ENCODE measurements around the gene SLAMF8. TPM values are rescaled to one million over a fixed set of nuclear protein-coding genes. Genes with fewer than 3 reads are reported as not detected.

Gene SLAMF8
- total RNA-seq, 1 donor from 2014 or later, result not detected

DNA sequence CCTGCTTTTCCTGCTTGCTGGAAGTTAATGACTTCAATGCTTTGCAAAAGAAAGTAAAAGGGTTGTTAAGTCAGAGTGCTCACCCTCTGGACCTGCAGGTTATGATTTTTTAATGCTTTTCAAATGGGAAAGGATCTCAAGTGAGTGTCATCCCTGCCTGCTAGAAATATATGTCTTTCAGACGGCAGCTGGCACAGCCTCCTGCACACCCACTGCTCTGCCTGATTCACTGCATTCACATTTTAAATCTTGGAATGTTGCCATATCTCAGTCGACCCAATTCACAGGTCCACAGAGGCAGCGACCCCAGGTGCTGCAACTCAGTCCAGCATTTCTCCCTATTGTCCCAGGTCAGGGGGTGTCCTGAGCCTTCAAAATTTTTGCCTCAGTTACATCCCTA lies 35.2 kb upstream of the SLAMF8 start:
- peaks cover 22% of the 10 kb centered on the region for H3K27me3 Mint-ChIP-seq
- H3K9me3 Mint-ChIP-seq, result no peaks in the 10 kb centered on the region
- DNase-seq (ENCODE audit: extremely low spot score, unreplicated experiment), result no peak
- H3K4me1 Mint-ChIP-seq (ENCODE audit: unreplicated experiment), result no peaks in the 10 kb centered on the region
- H3K36me3 Mint-ChIP-seq, result no peaks in the 10 kb centered on the region
- no peak overlapping the region for H3K4me3 Mint-ChIP-seq
- H3K27ac Mint-ChIP-seq, result no peak overlapping the region
- TF ChIP-seq, protein P1, sequence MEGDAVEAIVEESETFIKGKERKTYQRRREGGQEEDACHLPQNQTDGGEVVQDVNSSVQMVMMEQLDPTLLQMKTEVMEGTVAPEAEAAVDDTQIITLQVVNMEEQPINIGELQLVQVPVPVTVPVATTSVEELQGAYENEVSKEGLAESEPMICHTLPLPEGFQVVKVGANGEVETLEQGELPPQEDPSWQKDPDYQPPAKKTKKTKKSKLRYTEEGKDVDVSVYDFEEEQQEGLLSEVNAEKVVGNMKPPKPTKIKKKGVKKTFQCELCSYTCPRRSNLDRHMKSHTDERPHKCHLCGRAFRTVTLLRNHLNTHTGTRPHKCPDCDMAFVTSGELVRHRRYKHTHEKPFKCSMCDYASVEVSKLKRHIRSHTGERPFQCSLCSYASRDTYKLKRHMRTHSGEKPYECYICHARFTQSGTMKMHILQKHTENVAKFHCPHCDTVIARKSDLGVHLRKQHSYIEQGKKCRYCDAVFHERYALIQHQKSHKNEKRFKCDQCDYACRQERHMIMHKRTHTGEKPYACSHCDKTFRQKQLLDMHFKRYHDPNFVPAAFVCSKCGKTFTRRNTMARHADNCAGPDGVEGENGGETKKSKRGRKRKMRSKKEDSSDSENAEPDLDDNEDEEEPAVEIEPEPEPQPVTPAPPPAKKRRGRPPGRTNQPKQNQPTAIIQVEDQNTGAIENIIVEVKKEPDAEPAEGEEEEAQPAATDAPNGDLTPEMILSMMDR (conservative IDR thresholded peaks at IDR 0.05), result no peak

DNA sequence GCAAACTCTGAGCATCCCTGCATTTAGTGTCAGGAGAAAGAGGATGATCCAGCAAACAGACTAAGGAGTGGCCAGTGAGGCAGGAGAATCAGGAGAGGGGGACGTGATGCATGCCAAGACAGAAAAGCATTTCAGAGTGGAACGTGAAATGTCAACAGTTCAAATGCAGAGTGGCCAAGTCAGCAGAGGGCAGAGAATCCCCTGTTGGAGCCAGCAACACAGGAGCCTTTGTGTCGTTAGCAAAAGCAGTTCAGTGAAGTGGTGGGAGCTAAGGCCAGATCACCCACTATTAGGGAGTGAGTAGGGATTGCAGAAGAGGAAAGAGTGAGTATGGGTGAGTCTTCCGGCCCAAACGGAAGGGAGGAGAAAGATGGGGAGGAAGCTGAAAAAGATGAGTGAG lies 31.1 kb upstream of the SLAMF8 start:
- no peaks in the 10 kb centered on the region for H3K9me3 Mint-ChIP-seq
- TF ChIP-seq, protein P1 (conservative IDR thresholded peaks at IDR 0.05), result no peak
- no peaks in the 10 kb centered on the region for H3K36me3 Mint-ChIP-seq
- peaks cover 41% of the 10 kb centered on the region for H3K27me3 Mint-ChIP-seq
- H3K27ac Mint-ChIP-seq, result no peak overlapping the region
- H3K4me3 Mint-ChIP-seq, result no peak overlapping the region
- DNase-seq (ENCODE audit: extremely low spot score, unreplicated experiment), result no peak
- H3K4me1 Mint-ChIP-seq (ENCODE audit: unreplicated experiment), result no peaks in the 10 kb centered on the region

DNA sequence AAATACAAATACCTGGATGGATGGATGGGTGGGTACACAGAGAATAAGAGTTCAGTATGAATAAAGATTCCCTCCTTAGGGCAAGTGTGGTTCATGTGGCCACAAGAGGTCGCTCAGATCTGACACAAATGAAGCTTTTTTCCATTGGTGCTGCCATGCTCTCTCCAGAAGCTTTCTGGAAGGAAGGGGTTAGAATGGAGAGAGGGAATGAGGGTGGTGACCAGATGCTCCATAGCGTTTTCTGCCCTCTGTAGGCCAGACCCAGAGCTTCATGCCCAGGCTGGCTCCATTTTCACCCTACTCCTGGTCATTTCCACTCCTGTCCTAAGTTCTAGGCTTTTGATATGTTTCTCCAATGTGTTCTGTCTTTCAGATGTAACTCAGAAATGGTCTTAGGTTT lies 27.8 kb upstream of the SLAMF8 start:
- TF ChIP-seq, protein P1 (conservative IDR thresholded peaks at IDR 0.05), result peak; percentile 80
- Mint-ChIP-seq H3K27me3 (peaks cover 45% of the 10 kb centered on the region), H3K4me1 (ENCODE audit: unreplicated experiment) (no peaks in the 10 kb centered on the region), H3K36me3 (no peaks in the 10 kb centered on the region), H3K4me3 (no peak overlapping the region), H3K9me3 (no peaks in the 10 kb centered on the region), H3K27ac (no peak overlapping the region)
- DNase-seq (ENCODE audit: extremely low spot score, unreplicated experiment), result no peak

DNA sequence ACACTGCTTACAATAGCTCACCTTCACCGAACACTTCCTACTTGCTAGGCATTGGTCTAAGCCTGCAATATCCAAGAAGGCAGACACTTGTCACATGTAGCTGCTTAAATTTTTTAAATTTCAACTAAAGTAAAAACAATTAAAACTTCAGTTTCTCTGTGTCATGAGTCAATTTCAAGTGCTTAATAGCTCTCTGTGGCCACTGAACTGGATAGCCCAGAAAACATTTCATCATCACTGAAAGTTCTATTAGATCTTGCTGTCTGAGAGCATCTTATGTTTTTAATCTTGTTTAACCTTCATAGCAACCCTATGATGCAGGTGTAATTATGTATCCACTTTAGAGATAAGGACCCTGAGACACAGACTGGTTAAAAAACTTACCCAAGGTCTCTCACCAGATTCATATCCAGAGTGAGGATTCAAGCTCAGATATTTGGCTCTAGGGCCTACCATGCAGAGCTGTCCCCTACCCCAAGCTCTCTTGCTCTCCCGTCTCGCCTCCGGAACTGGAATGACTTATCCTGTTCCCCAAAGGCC lies 27.2 kb upstream of the SLAMF8 start:
- no peak overlapping the region for H3K4me3 Mint-ChIP-seq
- no peaks in the 10 kb centered on the region for H3K9me3 Mint-ChIP-seq
- TF ChIP-seq, protein P1 (conservative IDR thresholded peaks at IDR 0.05), result no peak
- peaks cover 48% of the 10 kb centered on the region for H3K27me3 Mint-ChIP-seq
- H3K36me3 Mint-ChIP-seq, result no peaks in the 10 kb centered on the region
- no peak for DNase-seq (ENCODE audit: extremely low spot score, unreplicated experiment)
- no peaks in the 10 kb centered on the region for H3K4me1 Mint-ChIP-seq (ENCODE audit: unreplicated experiment)
- H3K27ac Mint-ChIP-seq, result no peak overlapping the region

DNA sequence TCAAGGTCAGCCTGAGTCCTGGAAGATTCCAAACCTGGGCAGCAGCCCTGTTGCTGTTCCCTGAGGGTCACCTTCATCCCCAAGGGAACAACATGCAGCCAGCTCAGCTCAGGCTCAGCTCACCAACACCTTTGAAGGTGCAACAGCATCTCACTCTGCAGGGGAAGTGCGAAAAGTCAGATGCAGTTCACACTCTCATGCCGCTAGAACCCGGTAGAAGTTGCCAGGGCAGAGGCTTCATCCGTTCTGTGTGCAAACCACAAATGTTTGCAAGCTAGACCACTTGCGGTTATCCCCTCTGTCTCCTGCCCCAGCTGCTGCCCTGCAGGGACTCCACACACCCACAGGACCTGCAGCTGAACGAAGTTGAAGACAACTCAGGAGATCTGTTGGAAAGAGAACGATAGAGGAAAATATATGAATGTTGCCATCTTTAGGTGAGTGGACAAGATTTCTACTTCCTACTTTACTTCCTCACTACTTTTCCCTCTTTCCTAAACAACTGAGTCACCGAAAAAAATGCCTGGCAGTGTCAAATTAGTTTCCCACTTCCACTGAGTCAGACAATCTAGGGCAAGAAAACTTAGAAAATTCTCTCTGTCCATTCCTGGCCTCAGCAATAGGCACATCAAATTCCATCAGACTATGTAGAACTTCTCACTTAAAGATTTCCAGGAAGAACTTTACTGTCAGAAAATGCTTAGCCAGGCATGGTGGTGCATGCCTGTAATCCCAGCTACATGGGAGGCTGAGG lies 26.3 kb upstream of the SLAMF8 start:
- Mint-ChIP-seq H3K9me3 (no peaks in the 10 kb centered on the region), H3K4me3 (no peak overlapping the region), H3K36me3 (no peaks in the 10 kb centered on the region), H3K27ac (no peak overlapping the region), H3K27me3 (peaks cover 56% of the 10 kb centered on the region), H3K4me1 (ENCODE audit: unreplicated experiment) (no peaks in the 10 kb centered on the region)
- TF ChIP-seq, protein P1 (conservative IDR thresholded peaks at IDR 0.05), result no peak
- no peak for DNase-seq (ENCODE audit: extremely low spot score, unreplicated experiment)
